Spleen (tissue), 7 donors: ENCODE measurements around the gene ZNF878.

Experiments used
- CTCF ChIP-seq, 11 experiments: fragments of 200-600 bp in 7 of 11; fragments of 450-650 bp in 4 of 11; sonication (generic) in 4 of 11; IDR thresholded peaks in 8 of 11; conservative IDR thresholded peaks in 3 of 11; 1 replicate in 7 of 11; 2 replicates in 4 of 11; pipeline versions ENCODE4 v1.4.0 to v1.8.0; 2016 to 2021; ENCODE audit warnings: antibody characterized with exemption in 11 of 11, inconsistent platforms in 4 of 11, mild to moderate bottlenecking in 1 of 11
- POLR2A ChIP-seq, 3 donors: fragments of 450-650 bp; IDR thresholded peaks; one replicate each; pipeline ENCODE4 v1.5.1; 2017; ENCODE audit warnings: antibody characterized with exemption in 3 of 3, mild to moderate bottlenecking in 1 of 3
- donor health status: DM: no; HTN: no; CAD: no; lungs with moderate emphysema.
- donor health status: DM: no; HTN: no; CAD: no.
- donor health status: DM: no; HTN: no; CAD: no.

- TF ChIP-seq CTCF (IDR thresholded peaks at IDR 0.05 in 8 of 11, conservative IDR thresholded peaks at IDR 0.05 in 3 of 11) (no peak), POLR2A (IDR thresholded peaks at IDR 0.05) (no peak)
Measured at GRCh38 chr19:12075538-12076139, 22.9 kb upstream of the ZNF878 start.
